ENCODE measurements around the gene SLC44A1. TPM values are rescaled to one million over a fixed set of nuclear protein-coding genes. Genes with fewer than 3 reads are reported as not detected.

The SLC44A1 gene
- total RNA-seq, 2 donors from 2014 or later: 22.2 to 27.1 TPM

GRCh38 chr9:105218673-105219072, 25.8 kb upstream of the SLC44A1 start:
- intact Hi-C loops (cut with DNase I): no loop called here
- Histone ChIP-seq H3K4me3 (no peak overlapping the region), H3K9me3 (no peaks in the 10 kb centered on the region), H3K4me1 (replicated peaks) (no peaks in the 10 kb centered on the region), H3K27me3 (replicated peaks; ENCODE audit: insufficient read depth) (no peaks in the 10 kb centered on the region), H3K27ac (no peak overlapping the region), H3K36me3 (no peaks in the 10 kb centered on the region)
- TF ChIP-seq CTCF (IDR thresholded peaks at IDR 0.05) (no peak), POLR2A (IDR thresholded peaks at IDR 0.05) (no peak), POLR2AphosphoS5 (IDR thresholded peaks at IDR 0.05) (no peak)
- 54% methylated on average over 5 of the region's 5 CpGs for WGBS
- DNase-seq (ENCODE audit: low spot score): no peak

GRCh38 chr9:105219291-105219805, 25.1 kb upstream of the SLC44A1 start:
- no peaks in the 10 kb centered on the region for H3K4me1 ChIP-seq (replicated peaks)
- no peak for DNase-seq (ENCODE audit: low spot score)
- WGBS: 79% methylated on average over 1 of the region's 1 CpG
- intact Hi-C loops (cut with DNase I): no loop called here
- H3K27me3 ChIP-seq (replicated peaks; ENCODE audit: insufficient read depth): no peaks in the 10 kb centered on the region
- no peaks in the 10 kb centered on the region for H3K9me3 ChIP-seq
- no peaks in the 10 kb centered on the region for H3K36me3 ChIP-seq
- H3K27ac ChIP-seq: no peak overlapping the region
- H3K4me3 ChIP-seq: no peak overlapping the region
- TF ChIP-seq CTCF (IDR thresholded peaks at IDR 0.05) (no peak), POLR2A (IDR thresholded peaks at IDR 0.05) (no peak), POLR2AphosphoS5 (IDR thresholded peaks at IDR 0.05) (no peak)

- no peak overlapping the region for H3K4me3 ChIP-seq
- DNase-seq (ENCODE audit: low spot score): no peak
- H3K4me1 ChIP-seq (replicated peaks): no peaks in the 10 kb centered on the region
- H3K9me3 ChIP-seq: no peaks in the 10 kb centered on the region
- no peak overlapping the region for H3K27ac ChIP-seq
- intact Hi-C loops (cut with DNase I): no loop called here
- WGBS: 81% methylated on average over 3 of the region's 3 CpGs
- no peaks in the 10 kb centered on the region for H3K27me3 ChIP-seq (replicated peaks; ENCODE audit: insufficient read depth)
- TF ChIP-seq POLR2AphosphoS5 (IDR thresholded peaks at IDR 0.05) (no peak), POLR2A (IDR thresholded peaks at IDR 0.05) (no peak), CTCF (IDR thresholded peaks at IDR 0.05) (no peak)
- H3K36me3 ChIP-seq: no peaks in the 10 kb centered on the region
Measured at GRCh38 chr9:105220451-105220850, 24.0 kb upstream of the SLC44A1 start.

GRCh38 chr9:105223544-105224140, 20.8 kb upstream of the SLC44A1 start:
- Histone ChIP-seq H3K36me3 (no peaks in the 10 kb centered on the region), H3K9me3 (no peaks in the 10 kb centered on the region), H3K4me3 (no peak overlapping the region), H3K27ac (no peak overlapping the region), H3K27me3 (replicated peaks; ENCODE audit: insufficient read depth) (no peaks in the 10 kb centered on the region), H3K4me1 (replicated peaks) (no peaks in the 10 kb centered on the region)
- TF ChIP-seq POLR2A (IDR thresholded peaks at IDR 0.05) (no peak), CTCF (IDR thresholded peaks at IDR 0.05) (no peak), POLR2AphosphoS5 (IDR thresholded peaks at IDR 0.05) (no peak)
- intact Hi-C loops (cut with DNase I): no loop called here
- DNase-seq (ENCODE audit: low spot score): no peak
- WGBS: 81% methylated on average over 2 of the region's 2 CpGs

- H3K27me3 ChIP-seq (replicated peaks; ENCODE audit: insufficient read depth): no peaks in the 10 kb centered on the region
- TF ChIP-seq POLR2AphosphoS5 (IDR thresholded peaks at IDR 0.05) (no peak), CTCF (IDR thresholded peaks at IDR 0.05) (no peak), POLR2A (IDR thresholded peaks at IDR 0.05) (no peak)
- no peaks in the 10 kb centered on the region for H3K4me1 ChIP-seq (replicated peaks)
- H3K4me3 ChIP-seq: no peak overlapping the region
- no peak overlapping the region for H3K27ac ChIP-seq
- intact Hi-C loops (cut with DNase I): no loop called here
- DNase-seq (ENCODE audit: low spot score): no peak
- no peaks in the 10 kb centered on the region for H3K36me3 ChIP-seq
- H3K9me3 ChIP-seq: no peaks in the 10 kb centered on the region
Measured at GRCh38 chr9:105226055-105226454, 18.4 kb upstream of the SLC44A1 start.
